Cardiac muscle cell (in vitro differentiated cells and primary cell): Measurements from ENCODE around the gene SF3A2. TPM values are rescaled to one million over a fixed set of nuclear protein-coding genes. Genes with fewer than 3 reads are reported as not detected.

Experiments used
- DNase-seq, 2 donors: peaks; one replicate each; pipeline versions ENCODE4 v3.0.0 to v3.0.0-alpha.2; 2010 to 2017; ENCODE audit warnings: low read depth in 1 of 2, low spot score in 1 of 2
- H3K27ac ChIP-seq: fragments of 200-600 bp; sonication (generic); 2 replicates; pipeline ENCODE4 v1.5.1; 2016
- H3K27me3 ChIP-seq: fragments of 200-600 bp; sonication (generic); 2 replicates; pipeline ENCODE4 v1.6.0; 2016; ENCODE audit warnings: control low read depth
- H3K36me3 ChIP-seq: fragments of 200-600 bp; sonication (generic); 2 replicates; pipeline ENCODE4 v1.5.1; 2016; ENCODE audit warnings: control low read depth
- H3K4me1 ChIP-seq: fragments of 200-600 bp; sonication (generic); 2 replicates; pipeline ENCODE4 v1.8.1; 2017; ENCODE audit warnings: low read depth, mild to moderate bottlenecking, mixed run types
- H3K4me3 ChIP-seq: fragments of 200-600 bp; sonication (generic); 2 replicates; pipeline ENCODE4 v1.5.1; 2016; ENCODE audit warnings: mild to moderate bottlenecking
- H3K9me3 ChIP-seq: fragments of 200-600 bp; sonication (generic); 2 replicates; pipeline ENCODE4 v1.5.1; 2017; ENCODE audit warnings: low read depth, mild to moderate bottlenecking, control low read depth
- polyA plus RNA-seq: library from polyadenylated mRNA; unstranded; fragments of >200 nt; fragmentation: Nextera tagmentation; extraction: Ambion mirVana; gene quantifications from 2 replicates; pipeline ENCODE4 v1.2.1, GENCODE V29; 2016
- total RNA-seq: library from RNA; depleted of rRNA; stranded (reverse); fragments of >200 nt; gene quantifications from 2 replicates; pipeline ENCODE4 v1.2.3, GENCODE V29; 2016
- TF ChIP-seq, protein P1 (sequence below): IDR thresholded peaks from 2 replicates; pipeline ENCODE4 v1.5.1; 2012; ENCODE audit warnings: low read depth, mild to moderate bottlenecking, low read length

SF3A2 gene
- total and polyA plus RNA-seq, 2 experiments from 2014 or later = 60.6 to 111 TPM

- Histone ChIP-seq H3K27me3 (no peaks in the 10 kb centered on the region), H3K4me1 (no peaks in the 10 kb centered on the region), H3K9me3 (no peaks in the 10 kb centered on the region), H3K36me3 (peaks cover 39% of the 10 kb centered on the region), H3K27ac (peak overlapping the region; percentile 59), H3K4me3 (no peak overlapping the region)
- TF ChIP-seq, protein P1, sequence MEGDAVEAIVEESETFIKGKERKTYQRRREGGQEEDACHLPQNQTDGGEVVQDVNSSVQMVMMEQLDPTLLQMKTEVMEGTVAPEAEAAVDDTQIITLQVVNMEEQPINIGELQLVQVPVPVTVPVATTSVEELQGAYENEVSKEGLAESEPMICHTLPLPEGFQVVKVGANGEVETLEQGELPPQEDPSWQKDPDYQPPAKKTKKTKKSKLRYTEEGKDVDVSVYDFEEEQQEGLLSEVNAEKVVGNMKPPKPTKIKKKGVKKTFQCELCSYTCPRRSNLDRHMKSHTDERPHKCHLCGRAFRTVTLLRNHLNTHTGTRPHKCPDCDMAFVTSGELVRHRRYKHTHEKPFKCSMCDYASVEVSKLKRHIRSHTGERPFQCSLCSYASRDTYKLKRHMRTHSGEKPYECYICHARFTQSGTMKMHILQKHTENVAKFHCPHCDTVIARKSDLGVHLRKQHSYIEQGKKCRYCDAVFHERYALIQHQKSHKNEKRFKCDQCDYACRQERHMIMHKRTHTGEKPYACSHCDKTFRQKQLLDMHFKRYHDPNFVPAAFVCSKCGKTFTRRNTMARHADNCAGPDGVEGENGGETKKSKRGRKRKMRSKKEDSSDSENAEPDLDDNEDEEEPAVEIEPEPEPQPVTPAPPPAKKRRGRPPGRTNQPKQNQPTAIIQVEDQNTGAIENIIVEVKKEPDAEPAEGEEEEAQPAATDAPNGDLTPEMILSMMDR = no peak
- DNase-seq = no peak
These were observed 7.3 kb upstream of the SF3A2 start for GRCh38 chr19:2229103-2230032.

DNA sequence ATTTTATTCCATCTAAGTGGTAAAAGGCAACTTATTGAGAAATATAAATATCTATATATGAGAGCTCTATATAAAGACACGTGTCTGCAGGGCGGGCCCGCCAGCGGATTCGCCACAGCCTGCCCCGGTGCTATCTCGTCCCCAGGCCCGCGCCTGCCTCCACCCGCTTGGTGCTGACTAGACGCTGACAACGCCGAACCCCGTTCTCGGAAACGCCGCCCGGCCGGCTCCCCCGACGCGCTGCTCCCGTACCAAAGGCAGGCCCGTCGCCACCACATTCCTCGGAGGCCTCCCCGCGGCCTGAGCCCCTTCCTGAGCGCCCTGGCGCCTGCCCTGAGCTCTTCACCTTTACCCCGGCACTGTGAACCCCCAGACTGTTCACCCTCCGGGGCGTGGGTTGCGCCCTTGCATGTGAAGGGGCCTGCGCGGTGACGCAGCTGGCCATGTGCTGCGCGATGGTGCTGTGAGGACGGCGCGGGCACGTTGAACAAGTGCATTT is 6.5 kb upstream of the SF3A2 start:
- TF ChIP-seq, protein P1 = no peak
- no peaks in the 10 kb centered on the region for H3K9me3 ChIP-seq
- peaks cover 1% of the 10 kb centered on the region for H3K4me1 ChIP-seq
- peak overlapping the region; percentile 59 for H3K27ac ChIP-seq
- DNase-seq = no peak
- peaks cover 38% of the 10 kb centered on the region for H3K36me3 ChIP-seq
- no peaks in the 10 kb centered on the region for H3K27me3 ChIP-seq
- no peak overlapping the region for H3K4me3 ChIP-seq

DNA sequence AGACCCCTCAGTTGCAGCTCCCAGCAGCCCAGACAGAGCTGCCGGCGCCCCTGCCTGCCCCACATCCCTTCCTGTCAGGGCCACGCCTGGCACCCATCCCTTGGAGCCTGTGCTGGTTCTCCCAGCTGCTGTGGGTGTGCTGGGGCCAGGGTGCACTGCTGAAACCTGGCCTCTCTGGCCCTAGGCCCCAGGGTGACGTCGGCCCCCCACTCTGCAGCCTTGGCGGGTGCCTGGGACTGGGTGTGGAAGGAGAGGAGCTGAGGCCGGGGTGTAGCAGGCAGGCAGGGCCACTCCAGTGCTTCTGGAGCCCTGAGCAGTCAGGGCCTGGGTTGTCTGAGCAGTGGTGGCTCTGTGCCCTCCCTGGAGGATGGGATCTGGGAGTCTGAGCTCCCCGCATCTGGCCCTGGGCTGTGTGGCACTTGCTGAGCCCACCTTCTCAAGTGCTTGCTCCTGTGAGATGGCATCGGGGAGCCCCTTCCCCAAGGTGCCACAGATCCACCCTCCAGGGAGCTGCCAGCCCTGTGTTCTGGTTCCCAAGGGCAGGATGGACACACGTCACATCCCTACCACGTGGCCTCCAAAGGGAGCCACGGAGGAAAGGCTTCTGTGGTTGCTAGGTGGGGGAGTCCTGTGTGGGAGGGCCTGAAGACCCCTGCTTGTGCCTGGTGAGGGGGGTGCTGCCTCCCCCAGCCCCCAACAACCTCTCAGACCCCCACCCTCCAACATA is 5.7 kb upstream of the SF3A2 start:
- Histone ChIP-seq H3K27ac (peak overlapping the region; percentile 59), H3K4me3 (no peak overlapping the region), H3K9me3 (no peaks in the 10 kb centered on the region), H3K27me3 (no peaks in the 10 kb centered on the region), H3K4me1 (peaks cover 3% of the 10 kb centered on the region), H3K36me3 (peaks cover 35% of the 10 kb centered on the region)
- no peak for DNase-seq
- TF ChIP-seq, protein P1 = no peak

DNA sequence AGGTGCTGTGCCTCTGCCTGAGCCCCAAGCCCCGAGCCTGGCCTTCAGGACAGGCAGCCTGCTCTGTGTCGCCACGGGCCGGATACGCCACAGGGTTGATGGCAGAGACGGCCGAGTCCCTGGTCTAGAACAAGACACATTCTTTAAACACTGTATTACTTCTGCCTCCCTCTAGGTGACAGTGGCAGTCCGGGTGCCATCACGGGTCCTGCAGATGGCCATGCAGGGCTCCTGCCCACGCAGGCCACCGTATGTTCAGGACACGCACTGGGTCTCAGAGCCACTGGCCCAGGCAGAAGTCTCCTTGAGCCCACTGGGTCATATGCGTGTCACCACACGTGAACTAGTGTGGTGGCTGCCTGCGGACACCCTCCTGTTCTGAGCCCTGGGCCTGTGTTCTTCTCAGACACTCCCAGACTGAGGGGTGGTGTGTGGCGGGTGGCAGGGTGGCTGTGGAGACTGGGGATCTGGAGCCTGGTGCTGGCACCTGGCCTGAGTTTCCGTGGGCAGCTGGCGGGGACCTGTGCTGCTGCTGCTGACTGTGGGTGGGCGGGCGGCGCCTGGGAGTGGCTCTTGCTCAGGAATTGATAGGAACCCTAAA is 4.9 kb upstream of the SF3A2 start:
- Histone ChIP-seq H3K27ac (peak overlapping the region; percentile 59), H3K27me3 (no peaks in the 10 kb centered on the region)
- TF ChIP-seq, protein P1 = no peak

More for the DNA sequence above, 4.9 kb upstream of the SF3A2 start:
- Histone ChIP-seq H3K9me3 (no peaks in the 10 kb centered on the region), H3K4me1 (peaks cover 3% of the 10 kb centered on the region), H3K4me3 (no peak overlapping the region), H3K36me3 (peaks cover 30% of the 10 kb centered on the region)
- DNase-seq = no peak
